SIG-M5 treated with dmso at 0.1 percent for 504 hours (cell line): Measurements from ENCODE around the gene TAF11L12.
"Not testable (repeated sequence)": the region's sequence is repeated elsewhere in the genome, so short reads cannot be mapped to it uniquely, and the experiment has no call there.

Source experiments
- DNase-seq: peaks from one replicate; lab custom pipeline; 2025; ENCODE audit not compliant: unreplicated experiment; lab: John Stamatoyannopoulos, UW

TAF11L12 gene

DNA sequence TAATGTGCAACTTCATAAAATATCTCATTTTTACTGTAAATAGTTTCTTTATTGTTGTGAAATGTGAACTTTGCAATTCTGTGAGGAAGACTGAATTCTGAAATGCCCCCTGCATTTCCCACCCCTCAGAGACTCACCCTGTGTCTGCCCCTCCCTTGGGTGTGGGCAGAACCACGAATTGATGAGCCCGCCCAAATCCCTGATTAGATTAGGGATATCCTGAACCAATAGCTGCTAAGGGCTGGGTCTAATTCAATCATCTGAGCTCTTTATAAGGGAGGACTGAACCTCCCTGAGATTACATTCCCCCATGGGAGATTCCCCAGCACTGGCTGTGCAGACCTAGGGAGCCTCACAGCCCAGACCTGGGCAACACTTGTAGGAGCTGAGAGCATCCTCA, at the start of gene TAF11L12:
TSS of gene TAF11L12 (plus strand) at position 301 of the 400 bp plus-strand sequence.
- not testable (repeated sequence) for DNase-seq

DNA sequence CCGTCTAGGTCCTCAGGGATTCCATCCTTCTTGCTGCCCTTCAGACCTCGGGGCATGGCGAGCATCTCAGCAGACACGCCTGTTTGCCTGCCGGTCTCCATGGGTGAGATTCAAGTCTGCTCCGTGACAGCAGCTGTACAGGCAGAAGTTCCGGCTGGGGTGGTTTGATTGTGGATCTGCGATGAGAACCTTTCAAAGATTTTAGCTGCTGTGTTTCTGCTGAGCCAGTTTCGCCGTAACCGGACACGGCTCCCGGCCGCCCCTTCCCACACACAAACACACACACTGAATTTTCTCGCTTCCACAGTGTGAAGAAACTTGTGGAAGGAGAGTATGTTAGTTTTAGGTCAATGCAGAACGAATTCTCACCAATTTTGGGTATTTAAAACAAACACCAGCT, 24.5 kb upstream of the TAF11L12 start, which contains the start of gene TAF11L7:
TSS of gene TAF11L7 (minus strand) at position 101 of the 400 bp plus-strand sequence.
- DNase-seq = not testable (repeated sequence)

DNA sequence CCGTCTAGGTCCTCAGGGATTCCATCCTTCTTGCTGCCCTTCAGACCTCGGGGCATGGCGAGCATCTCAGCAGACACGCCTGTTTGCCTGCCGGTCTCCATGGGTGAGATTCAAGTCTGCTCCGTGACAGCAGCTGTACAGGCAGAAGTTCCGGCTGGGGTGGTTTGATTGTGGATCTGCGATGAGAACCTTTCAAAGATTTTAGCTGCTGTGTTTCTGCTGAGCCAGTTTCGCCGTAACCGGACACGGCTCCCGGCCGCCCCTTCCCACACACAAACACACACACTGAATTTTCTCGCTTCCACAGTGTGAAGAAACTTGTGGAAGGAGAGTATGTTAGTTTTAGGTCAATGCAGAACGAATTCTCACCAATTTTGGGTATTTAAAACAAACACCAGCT, 19.3 kb upstream of the TAF11L12 start, which contains the start of gene TAF11L8:
TSS of gene TAF11L8 (minus strand) at position 101 of the 400 bp plus-strand sequence.
- DNase-seq = not testable (repeated sequence)

DNA sequence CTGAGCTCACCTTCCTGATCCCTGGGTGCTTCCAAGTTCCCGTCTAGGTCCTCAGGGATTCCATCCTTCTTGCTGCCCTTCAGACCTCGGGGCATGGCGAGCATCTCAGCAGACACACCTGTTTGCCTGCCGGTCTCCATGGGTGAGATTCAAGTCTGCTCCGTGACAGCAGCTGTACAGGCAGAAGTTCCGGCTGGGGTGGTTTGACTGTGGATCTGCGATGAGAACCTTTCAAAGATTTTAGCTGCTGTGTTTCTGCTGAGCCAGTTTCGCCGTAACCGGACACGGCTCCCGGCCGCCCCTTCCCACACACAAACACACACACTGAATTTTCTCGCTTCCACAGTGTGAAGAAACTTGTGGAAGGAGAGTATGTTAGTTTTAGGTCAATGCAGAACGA, 15.9 kb upstream of the TAF11L12 start, which contains the start of gene TAF11L9:
TSS of gene TAF11L9 (minus strand) at position 140 of the 400 bp plus-strand sequence.
- not testable (repeated sequence) for DNase-seq

DNA sequence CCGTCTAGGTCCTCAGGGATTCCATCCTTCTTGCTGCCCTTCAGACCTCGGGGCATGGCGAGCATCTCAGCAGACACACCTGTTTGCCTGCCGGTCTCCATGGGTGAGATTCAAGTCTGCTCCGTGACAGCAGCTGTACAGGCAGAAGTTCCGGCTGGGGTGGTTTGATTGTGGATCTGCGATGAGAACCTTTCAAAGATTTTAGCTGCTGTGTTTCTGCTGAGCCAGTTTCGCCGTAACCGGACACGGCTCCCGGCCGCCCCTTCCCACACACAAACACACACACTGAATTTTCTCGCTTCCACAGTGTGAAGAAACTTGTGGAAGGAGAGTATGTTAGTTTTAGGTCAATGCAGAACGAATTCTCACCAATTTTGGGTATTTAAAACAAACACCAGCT, 12.5 kb upstream of the TAF11L12 start, which contains the start of gene TAF11L10:
TSS of gene TAF11L10 (minus strand) at position 101 of the 400 bp plus-strand sequence.
- DNase-seq = not testable (repeated sequence)

DNA sequence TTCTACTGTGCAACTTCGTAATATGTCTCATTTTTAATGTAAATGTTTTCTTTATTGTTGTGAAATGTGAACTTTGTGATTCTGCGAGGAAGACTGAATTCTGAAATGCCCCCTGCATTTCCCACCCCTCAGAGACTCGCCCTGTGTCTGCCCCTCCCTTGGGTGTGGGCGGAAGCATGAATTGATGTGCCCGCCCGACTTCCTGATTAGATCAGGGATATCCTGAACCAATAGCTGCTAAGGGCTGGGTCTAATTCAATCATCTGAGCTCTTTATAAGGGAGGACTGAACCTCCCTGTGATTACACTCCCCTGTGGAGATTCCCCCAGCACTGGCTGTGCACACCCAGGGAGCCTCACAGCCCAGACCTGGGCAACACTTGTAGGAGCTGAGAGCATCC, 6.3 kb upstream of the TAF11L12 start, which contains the start of gene TAF11L11:
TSS of gene TAF11L11 (plus strand) at position 304 of the 400 bp plus-strand sequence.
- not testable (repeated sequence) for DNase-seq

DNA sequence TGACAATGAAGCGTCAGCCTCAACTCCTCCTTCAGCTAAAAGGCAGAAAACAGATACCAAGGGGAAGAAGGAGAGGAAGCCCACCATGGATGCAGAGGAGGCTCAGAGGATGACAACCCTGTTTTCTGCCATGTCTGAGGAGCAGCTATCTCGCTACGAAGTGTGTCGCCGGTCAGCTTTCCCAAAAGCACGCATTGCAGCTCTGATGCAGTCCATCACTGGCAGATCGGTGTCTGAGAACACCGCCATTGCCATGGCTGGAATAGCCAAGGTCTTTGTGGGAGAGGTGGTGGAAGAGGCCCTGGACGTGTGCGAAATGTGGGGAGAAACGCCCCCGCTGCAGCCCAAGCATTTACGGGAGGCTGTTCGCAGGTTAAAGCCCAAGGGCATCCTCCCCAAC, 5.2 kb upstream of the TAF11L12 start:
- no peak for DNase-seq

DNA sequence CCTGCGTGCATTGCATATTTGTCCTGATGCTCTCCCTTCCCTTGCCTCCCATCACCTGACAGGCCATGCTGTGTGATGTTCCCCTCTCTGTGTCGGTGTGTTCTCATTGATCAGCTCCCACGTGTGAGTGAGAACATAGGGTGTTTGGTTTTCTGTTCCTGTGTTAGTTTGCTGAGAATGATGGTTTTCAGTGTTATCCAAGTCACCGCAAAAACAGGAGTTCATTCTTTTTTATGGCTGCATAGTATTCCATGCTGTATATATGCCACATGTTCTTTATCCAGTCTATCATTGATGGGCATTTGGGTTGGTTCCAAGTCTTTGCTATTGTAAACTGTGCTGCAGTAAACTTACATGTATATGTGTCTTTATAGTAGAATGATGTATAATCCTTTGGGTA, 2.7 kb upstream of the TAF11L12 start:
- not testable (repeated sequence) for DNase-seq

DNA sequence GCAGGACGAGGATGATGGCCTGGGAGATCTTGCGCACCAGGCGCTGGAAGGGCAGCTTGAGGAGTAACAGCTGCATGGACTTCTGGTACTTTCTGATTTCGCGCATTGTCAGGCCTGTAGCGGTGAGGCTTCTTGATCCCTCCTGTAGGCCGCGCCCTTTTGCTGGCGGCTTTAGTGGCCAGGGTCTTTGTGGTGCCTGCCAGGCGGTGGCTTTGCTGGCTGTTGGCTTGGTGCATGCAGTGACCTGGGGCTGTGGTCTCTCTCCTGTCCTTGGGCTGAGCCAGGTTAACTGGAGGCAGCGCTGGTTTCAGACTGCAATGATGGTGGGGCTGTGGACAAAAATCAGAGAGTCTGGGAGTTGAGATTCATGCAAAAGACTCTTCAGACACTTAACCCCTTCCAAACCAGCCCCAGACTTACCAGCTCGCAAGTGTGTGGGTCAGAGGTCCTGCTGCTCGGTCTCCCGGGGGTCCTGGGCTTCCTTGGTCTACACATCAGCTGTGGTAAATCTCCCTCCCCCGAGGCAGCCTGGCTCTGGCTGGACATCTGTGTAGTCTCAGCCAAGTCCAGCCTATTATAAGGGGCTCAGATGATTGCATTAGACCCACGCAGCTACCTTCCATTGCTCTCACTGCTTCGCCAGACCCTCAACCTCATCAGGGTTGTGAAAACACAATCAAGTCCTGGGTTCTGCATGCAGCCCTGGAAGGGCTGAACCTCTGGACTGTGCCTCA, 4.8 kb downstream of the TAF11L12 start:
- no peak for DNase-seq

DNA sequence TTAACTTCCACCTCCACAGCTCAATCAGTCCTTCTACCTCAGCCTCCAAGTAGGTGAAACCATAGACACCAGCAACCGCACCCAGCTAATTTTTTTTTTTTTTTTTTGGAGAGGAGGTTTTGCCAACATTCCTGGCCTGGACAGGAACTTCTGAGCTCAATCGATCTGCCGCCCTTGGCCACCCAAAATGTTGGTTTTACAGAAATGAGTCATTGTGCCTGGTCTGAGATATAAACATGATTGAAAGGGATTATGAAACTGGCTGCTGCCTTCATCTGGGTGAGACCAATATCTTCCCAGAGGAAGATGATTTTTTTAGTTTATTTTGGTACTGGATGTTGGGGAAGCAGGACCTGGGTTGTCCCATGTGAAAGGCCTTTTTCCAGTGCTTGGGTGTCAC, 9.2 kb downstream of the TAF11L12 start:
- no peak for DNase-seq

DNA sequence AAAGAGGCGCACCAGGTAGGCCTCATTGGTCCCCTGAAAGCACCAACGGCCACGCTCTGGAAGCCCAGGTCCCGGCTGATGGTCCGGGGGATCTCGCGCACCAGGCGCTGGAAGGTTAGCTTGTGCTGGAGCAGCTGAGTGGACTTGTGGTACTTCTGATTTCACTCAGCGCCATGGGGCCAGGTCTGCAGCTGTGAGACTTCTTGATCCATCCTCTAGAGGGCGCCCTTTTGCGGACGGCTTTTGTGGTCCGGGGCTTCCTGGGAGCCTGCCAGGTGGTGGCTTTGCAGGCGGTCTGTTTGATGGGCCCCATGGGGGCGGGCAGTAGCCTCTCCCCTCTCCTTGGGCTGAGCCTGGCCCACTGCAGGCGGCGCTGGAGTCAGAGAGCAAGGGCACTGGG, 10.4 kb downstream of the TAF11L12 start:
- DNase-seq = no peak

DNA sequence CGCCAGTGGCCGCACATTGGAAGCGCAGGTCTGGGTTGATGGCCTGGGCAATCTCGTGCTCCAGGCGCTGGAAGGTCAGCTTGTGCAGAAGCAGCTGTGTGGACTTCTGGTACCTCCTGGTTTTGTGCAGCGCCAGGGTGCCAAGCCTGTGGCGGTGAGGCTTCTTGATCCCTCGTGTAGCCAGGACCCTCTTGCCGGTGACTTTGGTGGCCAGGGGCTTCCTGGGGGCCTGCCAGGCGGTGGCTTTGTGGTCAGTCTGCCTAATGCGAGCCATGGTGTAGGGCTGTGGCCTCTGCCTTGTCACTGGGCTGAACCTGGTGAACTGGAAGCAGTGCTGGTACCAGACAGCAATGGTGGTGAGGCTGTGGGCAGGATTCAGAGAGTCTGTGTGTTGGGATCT, 15.5 kb downstream of the TAF11L12 start:
- DNase-seq = no peak

DNA sequence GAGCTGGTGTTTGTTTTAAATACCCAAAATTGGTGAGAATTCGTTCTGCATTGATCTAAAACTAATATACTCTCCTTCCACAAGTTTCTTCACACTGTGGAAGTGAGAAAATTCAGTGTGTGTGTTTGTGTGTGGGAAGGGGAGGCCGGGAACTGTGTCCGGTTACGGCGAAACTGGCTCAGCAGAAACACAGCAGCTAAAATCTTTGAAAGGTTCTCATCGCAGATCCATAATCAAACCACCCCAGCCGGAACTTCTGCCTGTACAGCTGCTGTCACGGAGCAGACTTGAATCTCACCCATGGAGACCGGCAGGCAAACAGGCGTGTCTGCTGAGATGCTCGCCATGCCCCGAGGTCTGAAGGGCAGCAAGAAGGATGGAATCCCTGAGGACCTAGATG, 21.6 kb downstream of the TAF11L12 start, which contains the start of gene TAF11L13:
TSS of gene TAF11L13 (plus strand) at position 301 of the 400 bp plus-strand sequence.
- DNase-seq = not testable (repeated sequence)

DNA sequence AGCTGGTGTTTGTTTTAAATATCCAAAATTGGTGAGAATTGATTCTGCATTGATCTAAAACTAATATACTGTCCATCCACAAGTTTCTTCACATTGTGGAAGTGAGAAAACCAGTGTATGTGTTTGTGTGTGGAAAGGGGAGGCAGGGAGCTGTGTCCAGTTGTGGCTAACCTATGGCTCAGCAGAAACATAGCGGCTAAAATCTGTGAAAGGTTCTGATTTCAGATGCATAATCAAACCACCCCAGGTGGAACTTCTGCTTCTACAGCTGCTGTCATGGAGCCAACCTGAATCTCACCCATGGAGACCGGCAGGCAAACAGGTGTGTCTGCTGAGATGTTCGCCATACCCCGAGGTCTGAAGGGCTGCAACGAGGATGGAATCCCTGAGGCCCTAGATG, 24.0 kb downstream of the TAF11L12 start, which contains the start of gene TAF11L14:
TSS of gene TAF11L14 (plus strand) at position 301 of the 400 bp plus-strand sequence.
- no peak for DNase-seq

DNA sequence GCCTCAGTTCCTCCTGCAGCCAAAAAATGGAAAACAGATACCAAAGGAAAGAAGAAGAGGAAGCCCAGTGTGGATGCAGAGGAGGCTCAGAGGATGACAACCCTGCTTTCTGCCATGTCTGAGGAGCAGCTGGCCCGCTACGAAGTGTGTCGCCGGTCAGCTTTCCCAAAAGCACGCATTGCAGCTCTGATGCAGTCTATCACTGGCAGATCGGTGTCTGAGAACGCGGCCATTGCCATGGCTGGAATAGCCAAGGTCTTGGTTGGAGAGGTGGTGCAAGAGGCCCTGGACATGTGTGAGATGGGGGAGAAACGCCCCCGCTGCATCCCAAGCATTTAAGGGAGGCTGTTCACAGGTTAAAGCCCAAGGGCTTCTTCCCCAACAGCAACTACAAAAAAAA, 39.0 kb downstream of the TAF11L12 start:
- not testable (repeated sequence) for DNase-seq

DNA sequence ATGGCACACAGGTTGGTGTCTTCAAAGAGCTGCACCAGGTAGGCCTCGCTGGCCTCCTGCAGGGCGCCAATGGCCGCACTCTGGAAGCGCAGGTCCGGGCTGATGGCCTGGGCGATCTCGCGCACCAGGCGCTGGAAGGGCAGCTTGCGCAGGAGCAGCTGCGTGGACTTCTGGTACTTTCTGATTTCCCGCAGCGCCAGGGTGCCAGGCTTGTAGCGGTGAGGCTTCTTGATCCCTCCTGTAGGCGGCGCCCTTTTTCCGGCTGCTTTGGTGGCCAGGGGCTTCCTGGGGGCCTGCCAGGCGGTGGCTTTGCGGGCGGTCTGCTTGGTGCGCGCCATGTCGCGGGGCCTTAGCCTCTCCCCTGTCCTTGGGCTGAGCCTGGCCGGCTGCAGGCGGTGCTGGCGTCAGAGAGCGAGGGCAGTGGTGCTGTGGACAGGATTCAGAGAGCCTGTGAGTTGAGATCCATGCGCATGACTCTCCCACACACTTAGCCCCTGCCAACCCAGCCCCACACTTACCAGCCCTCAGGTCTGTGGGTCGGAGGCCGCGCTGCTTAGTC, 45.1 kb downstream of the TAF11L12 start:
- not testable (repeated sequence) for DNase-seq

DNA sequence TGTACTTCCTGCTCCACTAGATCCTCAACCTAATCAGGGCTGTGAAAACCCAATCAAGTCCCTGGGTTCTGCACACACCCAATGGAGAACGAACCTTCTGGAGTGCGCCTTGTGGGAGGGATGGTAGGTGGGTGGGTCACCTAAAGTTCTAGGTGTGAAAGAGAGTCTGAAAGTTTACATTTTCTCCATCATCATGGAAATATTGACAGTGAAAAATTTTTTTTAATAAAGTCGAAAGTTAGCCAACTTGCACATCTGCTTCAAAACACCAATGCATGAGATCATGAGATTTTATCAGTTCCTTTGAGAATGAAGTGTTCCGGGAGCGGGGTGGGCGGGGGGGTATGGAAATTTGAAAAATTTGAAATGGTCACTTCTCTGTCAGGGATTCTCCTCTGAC, 45.7 kb downstream of the TAF11L12 start:
- DNase-seq = no peak
